AG10803 (cell line): ENCODE data around the gene CNGA3.

Experiments
- DNase-seq: peaks from one replicate; pipeline ENCODE4 v3.0.0; 2010; ENCODE audit warnings: low read depth
- H3K4me3 ChIP-seq: 2 replicates; pipeline ENCODE4 v1.5.1; 2011; ENCODE audit warnings: mild to moderate bottlenecking, low read length, control low read depth
- CTCF ChIP-seq: conservative IDR thresholded peaks from 2 replicates; pipeline ENCODE4 v1.5.1; 2011; ENCODE audit warnings: mild to moderate bottlenecking, low read length, control low read depth, inconsistent platforms

CNGA3 gene

GRCh38 chr2:98445683-98446581 is 99.7 kb downstream of the CNGA3 start:
- no peak for TF ChIP-seq CTCF
- H3K4me3 ChIP-seq: peak overlapping the region; percentile 66
- no peak for DNase-seq

DNA sequence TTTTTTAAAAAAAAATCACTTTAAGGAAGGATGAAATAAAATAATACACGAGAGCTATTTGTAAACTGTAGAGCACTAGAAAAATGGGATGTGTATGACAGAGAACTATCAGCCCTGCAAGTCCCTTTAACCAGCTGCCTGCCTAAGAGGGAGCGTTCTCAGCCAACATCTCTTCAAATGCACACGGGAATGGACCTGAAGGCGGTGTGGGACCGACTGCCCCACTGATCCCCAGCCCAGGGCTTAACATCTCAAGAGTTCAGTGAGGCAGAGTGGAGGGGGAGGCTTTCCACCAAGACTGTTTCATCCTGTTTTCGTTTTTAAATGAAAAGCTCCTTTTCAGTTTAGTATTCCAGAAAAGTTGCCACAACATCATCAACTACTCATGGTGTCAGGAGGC is 100.6 kb downstream of the CNGA3 start:
- no peak for DNase-seq
- H3K4me3 ChIP-seq: no peak overlapping the region

More for the DNA sequence above, 100.6 kb downstream of the CNGA3 start:
- no peak for TF ChIP-seq CTCF
